ENCODE data around the gene PPP2R5C.
"Not testable (repeated sequence)": the region's sequence is repeated elsewhere in the genome, so short reads cannot be mapped to it uniquely, and the experiment has no call there.

PPP2R5C gene

DNA sequence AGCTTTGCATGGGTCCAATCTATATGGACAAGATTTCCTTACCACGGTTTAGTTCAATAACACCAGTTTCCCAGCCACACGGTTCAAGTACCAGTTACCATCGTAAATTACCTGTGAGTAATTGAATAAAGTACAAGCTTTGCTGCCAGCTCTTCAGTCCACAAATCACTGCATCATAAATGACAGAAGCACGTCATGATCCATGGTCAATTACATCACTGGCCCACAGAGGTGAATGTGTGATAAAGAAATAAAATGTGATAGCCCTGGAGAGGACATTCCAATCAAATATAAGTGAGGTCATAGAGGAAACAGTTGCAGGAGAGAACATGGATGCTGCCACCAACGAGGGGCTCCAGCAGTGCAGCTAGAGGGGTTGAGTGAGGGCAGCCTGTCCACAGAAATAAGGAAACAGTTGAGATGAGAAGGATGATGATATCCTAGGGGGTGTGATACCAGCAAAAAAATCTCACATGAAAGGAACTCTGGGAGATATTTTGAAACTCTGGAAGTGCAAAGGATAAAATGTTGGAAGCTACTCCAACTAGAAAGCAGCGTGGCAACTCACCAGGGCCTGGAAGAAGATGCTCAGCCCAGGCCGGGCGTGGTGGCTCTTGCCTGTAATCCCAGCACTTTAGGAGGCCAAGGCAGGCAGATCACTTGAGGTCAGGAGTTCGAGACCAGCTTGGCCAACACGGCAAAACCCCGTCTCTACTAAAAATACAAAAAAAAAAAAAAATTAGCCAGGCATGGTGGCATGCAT is 197.1 kb downstream of the PPP2R5C start:
- DNase-seq: no peak

DNA sequence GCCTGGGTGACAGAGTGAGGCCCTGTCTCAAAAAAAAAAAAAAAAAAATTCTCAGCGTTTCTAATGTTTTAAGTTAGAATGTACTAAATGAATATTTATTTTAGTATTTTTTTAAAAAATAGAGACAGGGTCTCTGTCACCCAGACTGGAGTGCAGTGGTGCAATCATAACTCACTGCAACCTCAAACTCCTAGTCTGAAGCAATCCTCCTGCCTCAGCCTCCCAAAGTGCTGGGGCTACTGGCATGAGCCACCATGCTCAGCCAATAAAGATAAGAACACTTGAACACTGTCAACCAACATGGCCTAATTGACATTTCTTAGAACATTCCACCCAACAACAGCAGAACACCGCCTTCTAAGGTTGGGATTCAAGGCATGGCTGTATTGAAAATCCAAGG is 197.8 kb downstream of the PPP2R5C start:
- no peak for DNase-seq

DNA sequence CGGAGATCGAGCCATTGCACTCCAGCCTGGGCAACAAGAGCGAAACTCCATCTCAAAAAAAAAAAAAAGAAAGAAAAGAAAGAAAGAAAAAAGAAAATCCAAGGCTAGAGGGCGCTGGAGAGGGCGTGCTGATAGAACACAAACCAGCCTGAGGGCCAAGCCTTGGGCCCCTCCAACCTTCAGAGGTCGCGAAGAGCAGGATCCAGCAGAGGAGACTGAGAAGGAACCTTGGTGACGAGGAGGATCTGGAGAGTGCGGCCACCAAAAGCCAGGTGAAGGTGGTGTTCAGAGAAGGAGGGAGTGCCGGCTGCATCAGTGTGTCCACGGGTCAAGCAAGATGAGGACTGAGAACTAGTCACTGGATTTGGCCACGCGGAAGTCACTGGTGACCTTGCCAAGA is 198.7 kb downstream of the PPP2R5C start:
- no peak for DNase-seq

DNA sequence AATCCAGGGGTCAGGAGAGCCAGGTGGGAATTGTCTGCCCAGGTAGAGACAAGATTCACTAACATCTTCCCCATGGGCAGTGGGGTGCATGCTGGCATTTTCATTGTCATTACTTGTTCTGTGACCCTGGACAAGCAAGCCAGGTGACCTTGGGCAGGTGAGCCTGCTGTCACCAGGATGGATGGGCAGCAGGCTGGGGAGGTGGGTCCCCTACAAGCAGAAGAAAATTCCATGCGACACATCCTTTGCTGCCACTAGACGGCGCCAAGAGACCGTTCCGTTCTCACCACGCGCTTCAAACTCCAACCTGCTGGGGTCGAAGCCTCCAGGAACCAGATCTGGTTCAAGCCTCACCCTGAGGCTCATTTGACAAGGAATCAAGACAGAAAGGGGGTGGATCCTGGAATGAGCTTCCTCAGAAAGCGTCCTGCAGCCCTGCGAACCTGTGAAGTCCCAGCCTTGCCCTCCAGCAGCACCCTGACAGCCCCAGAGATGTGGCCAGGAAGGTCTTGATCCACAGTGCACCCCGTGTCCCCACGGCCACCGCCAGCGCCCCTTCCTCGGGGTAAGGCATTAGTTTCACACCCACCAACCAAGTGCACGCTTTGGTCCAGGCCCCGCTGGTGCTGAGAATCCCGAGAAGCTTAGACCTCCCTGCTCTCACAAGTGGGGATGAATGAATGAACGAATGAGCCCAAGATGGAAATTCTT is 199.7 kb downstream of the PPP2R5C start:
- peak; percentile 81 for DNase-seq

DNA sequence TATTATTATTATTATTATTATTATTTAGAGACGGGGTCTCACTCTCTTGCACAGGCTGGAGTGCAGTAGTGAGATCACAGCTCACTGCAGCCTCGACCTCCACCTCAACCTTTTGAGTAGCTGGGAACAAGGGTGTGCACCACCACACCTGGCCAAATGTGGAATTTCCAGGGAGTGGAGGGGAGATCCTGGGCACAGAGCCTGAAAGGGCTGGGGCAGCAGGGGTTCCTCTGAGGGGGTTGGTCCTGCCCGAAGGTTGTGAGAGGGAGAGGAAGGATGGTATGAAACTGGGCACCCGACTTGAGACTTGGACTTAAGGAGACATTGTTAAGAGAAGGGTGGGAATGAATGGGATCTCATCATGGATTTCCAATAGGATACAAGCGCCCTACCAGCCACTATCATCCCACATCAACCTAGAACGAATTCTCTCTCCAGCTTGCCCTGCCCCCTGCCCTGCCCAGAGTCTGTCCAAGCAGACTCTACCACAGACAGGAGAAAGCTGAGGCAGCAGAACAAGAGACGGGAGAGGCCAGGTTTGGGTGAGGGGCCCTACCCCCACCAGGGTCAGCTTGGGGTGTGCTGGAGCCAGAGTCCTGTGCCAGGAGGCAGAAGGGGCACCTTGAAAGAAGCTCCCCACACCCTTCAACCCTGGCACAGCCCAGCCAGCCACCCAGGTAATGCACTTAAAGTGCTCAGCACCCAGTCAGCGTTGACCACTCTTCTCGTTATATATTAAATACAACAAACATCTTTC is 200.4 kb downstream of the PPP2R5C start:
- DNase-seq: no peak

DNA sequence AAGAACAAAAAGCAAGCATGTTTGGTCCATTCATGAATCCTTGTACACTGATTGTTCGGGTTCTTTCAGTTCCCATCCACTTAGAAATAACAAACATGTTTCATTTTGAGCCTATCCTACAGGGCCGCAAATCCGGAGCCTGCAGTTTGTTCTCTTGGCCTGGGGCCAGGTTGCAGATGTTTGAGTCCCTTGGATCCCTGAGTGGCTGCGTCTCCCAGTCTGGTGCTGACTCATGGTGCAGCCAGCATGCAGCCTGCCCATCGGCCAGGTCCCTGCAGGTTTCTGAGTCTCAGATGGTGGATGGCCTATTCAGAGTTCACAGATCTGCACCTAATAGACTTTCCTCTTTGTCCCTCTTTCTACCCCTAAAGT is 201.0 kb downstream of the PPP2R5C start:
- no peak for DNase-seq

DNA sequence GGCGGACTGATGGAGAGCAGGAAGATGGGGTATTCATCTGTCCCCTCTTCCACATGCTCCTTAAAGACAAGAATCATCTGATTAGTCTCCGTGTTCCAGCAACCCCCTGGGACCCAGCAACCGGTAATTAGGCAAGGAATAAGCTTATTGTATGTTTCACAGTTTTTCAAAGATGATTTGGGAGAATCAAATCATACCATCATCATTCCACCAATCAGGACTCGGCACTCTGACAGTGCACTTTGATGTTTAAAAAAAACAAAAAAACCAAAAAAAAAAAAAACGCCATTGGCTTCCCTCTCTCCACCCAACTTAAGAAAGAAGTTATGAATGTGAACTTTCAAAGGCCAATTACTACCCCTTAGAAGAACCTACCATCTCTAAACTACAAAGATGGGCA is 201.5 kb downstream of the PPP2R5C start:
- no peak for DNase-seq

DNA sequence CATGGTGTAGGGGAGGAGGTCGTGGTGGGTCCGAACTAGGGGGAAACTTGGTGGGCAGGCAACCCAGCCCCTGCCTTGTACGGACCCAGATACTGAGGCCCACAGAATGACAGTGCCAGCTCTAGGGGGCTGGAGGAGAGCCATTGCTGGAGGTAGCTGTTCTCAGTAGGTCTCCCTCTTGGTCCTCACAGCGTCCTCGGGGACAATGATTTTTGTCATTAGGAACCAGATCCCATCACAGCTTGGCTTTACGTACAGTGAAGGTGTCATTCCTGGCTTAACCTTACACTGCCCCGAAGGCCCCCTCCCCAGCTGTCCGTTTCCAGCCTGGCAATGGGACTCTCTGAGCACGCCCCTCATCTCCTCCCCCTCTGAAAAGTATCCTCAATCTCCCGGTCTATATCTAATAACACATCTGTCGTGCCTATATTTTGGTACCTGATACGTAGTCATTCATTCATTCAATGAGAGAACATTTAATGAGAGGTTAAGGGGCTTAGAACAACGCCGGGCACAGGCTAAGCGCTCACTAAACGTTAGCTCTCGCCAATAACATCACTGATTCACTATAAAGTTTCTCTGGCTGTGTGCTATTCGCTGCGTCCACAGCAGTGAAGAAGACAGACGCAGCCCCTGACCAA is 202.3 kb downstream of the PPP2R5C start:
- DNase-seq: no peak

DNA sequence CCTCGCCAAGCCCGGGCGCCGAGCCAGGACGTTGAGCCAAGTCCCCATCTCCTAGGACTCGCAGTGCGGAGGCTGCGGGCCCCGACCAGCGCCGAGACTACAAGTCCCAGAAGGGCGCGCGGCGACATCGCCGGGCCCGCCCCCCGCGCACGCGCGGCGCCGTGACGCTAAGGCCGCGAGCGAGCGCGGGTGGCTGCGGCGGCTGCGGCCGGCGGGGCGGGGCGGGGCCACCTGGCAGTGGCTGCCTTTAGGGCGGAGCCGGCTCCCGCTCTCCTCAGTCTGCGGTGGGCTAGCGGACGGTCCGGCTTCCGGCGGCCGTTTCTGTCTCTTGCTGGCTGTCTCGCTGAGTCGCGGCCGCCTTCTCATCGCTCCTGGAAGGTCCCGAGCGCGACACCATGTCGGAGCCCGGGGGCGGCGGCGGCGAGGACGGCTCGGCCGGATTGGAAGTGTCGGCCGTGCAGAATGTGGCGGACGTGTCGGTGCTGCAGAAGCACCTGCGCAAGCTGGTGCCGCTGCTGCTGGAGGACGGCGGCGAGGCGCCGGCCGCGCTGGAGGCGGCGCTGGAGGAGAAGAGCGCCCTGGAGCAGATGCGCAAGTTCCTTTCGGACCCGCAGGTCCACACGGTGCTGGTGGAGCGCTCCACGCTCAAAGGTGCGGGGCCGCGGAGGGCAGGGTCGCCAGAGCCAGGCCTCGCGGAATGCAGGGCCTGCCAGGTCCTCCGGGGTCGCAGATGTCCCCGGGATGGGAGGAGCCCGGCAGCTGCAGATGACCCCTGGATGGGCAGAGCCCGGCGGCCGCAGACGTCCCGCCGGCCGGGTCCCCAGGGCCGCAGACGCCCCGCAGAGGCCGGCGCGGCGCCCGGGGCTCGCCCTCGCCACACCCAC is 203.0 kb downstream of the PPP2R5C start, which contains the start of gene DYNC1H1:
DYNC1H1 (plus strand) TSS at position 277 of the 884 bp plus-strand sequence; CDS start at position 396, 119 bp downstream.
- peak; percentile 88 for DNase-seq

DNA sequence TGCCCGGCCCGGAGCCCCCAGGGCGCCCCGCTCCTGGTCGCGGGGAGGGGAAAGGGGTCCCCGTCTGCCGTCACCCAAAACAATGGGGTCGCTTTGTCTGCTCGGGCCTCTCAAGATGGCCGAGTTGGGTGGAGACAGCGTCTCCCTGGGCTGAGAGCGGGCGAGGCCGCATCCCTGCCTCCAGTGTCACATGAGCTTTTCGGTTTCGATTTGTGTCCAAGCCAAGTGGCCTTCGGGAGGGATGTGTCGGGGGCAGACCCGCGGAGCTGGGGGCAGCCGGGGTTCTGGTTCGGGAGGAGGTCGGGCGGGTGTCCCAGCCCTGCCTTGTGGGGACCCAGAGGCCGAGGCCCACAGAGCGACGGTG is 203.7 kb downstream of the PPP2R5C start:
- peak; percentile 44 for DNase-seq

DNA sequence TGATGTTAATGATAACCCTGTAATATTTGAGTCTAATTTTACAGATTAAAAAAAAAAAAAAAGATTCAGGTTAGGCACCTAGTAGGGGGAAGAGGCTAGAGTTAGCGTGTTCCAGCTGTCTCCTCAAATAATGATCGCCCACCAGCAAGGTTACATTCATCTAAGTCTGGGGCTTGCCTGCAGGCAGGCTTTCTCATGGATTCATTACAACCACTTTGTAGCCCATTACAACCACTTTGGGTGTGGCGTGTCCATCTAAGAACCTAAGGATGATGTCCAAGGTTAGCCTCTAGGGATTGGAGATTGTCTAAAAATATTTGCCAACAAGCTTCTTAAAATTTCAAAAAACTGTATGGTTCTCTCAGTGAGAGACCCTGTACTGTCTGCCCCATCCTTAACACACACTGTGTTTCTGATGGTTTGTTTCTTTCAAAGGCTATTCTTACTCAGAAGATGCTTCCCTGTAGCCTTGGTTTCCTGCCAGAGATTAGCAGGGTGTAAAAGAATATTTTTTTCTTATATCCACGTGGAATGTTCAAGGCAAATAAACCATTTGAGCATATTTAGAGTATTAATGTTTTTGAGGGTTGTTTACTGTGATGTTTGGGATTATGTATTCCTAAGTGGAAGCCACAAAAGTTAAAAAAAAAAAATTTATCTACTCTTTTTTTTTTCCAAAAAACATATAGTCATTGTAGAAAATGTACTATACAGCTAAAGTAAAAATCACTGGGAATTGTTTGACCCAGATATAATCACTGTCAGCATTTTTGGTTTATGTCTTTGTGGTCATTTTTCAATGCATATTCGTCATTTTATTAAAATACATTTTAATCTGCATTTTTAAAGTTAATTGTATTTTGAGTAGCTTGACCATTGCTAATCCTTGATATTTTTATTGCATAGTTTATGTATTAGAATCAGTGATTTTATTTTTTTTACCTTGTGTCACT is 204.5 kb downstream of the PPP2R5C start:
- DNase-seq: peak; percentile 36

DNA sequence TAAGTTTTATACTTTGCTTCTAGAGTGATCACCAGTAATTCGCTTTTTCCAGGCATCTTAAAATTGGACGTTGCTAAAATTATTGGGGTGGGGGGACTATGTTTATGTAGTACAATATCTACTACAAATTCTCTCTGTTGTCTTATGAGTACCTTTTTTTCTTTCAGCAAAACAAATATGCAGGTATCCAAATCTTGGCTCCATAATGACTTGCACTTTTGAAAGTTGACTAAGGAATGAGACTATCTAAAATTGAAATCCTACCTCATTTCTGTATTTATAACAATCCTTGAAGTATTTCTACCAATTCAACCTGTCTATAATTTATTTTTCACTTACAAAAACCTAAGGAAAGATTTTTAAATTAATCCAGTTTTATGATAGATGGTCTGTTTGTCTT is 205.2 kb downstream of the PPP2R5C start:
- no peak for DNase-seq

DNA sequence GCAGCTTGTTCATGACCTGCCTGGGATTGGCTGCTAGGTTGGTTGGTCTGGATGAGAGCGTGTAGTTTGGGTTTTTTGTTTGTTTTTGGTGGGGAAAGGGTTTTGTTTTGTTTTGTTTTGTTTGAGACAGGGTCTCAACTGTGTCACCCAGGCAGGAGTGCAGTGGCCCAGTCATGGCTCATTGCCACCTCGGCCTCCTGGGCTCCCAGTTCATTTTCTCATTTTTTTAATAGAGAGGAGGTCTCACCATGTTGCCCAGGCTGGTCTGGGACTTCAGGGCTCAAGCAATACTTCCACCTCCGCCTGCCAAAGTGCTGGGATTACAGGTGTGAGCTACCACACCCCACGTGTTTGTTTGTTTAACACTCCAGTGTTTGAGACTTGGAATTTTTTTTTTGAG is 206.7 kb downstream of the PPP2R5C start:
- no peak for DNase-seq

DNA sequence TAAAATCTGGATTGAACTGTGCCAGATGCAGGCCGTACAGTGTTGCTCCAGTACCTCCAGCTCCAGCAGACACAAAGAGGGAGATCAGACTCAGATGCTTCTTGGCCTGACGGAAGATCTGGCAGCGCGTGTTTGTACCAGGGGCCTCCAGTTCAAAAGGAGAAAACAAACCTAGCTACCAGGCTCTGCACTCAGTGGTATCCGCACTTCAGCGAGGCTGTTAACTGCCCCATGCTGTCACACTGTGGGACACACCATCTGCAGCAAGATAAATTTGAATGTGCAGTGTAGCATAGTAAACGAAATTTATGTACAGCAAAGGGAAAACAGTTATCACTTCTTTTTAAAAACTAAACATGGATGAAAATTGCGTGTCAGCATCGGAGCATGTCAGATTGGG is 208.0 kb downstream of the PPP2R5C start:
- no peak for DNase-seq

DNA sequence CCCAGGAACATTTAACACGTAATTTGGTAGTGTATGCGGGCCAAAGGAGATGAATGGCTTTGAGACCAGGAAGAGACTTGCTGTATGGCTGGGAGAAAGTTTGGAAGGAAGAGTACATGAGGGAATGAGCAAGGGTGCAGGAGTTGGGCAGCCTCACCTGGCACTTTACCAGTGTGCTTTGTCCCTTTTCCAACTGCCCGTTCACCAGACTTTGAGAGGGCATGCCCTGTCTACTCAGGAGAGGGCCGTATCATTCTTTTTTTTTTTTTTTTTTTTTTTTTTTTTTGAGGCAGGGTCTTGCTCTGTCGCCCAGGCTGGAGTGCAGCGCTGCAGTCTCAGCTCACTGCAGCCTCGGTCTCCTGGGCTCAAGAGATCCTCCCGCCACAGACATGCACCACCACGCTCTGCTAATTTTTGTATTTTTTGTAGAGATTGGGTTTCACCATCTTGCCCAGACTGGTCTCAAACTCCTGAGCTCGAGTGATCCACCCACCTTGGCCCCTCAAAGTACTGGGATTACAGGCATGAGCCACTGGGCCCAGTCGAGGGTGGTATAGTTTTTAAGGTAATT is 209.4 kb downstream of the PPP2R5C start:
- DNase-seq: no peak

DNA sequence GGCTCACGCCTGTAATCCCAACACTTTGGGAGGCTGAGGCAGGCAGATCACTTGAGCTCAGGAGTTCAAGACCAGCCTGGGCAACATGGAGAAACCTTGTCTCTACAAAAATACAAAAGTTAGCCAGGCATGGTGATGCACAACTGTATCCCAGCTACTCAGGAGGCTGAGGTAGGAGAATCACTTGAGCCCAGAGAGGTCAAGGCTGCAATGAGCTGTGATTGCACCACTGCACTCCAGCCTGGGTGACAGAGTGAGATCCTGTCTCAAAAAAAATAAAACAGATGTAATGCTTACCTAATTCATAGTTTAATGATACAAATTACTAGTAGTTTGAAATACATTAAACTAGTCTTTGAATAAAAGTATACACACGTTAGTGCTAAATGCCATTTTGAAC is 209.9 kb downstream of the PPP2R5C start:
- not testable (repeated sequence) for DNase-seq

DNA sequence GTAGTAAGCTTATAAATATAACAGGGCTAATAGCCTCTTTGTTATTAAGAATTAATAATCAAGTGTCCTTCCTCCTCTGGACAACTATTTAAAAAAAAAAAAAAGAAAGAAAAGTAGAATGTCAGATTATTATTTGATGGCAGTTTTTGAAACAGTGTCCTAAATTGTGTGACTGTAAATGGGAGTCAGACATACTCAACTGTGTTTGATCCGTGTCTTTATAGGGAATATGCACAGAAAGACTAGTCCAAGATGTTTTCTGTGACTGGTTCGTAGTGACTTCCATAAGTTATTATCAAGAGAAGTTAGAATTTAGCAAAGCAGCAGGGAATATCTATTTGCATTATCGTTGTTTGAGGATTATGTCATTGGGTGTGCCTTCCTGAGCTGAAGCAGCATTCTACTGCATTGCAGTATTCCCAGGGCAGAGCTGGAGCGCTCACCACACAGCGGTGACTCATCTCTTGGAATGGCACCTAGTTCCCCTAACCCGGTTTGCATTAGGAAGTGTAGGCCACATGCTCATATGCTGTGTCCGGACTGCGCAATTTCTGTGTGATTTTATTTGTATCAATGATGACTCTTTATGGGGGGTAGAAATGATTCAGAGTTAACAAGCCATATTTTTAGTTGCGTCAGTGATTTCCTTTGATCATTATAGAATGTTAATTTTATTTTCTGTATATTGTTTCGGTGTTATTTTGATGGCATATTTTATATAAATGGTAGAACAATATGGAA is 210.8 kb downstream of the PPP2R5C start:
- no peak for DNase-seq

DNA sequence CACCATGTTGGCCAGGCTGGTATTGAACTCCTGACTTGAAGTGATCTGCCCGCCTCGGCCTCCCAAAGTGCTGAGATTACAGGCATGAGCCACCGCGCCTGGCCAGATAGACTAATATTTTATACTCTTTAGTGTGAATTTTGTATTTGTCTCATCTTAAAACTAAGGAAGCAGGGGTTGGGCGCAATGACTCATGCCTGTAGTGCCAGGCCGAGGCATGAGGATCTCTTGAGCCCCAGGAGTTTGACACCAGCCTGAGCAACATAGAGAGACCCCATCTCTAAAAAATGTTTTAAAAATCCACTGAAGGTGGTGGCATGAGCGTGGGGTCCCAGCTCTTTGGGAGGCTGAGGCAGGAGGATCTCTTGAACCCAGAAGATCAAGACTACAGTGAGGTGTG is 211.8 kb downstream of the PPP2R5C start:
- no peak for DNase-seq

DNA sequence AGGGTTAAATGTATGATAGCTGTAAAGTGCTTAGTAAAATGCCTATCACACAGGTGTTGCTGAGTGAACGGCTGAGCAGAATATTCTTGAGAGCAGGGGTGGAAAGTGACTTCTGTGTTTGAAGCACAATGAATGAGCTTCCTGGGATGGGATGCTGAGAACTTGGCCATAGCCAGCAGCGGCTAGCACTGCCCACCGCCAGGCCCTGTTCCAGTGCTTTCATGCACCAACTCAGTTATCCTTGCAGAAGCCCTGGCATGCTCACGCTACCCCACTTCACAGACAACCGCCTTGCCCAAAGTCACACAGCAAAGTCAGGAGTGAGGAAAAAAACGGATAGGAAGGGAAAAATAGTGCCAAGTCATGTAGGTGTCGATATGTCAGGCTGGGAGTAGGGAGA is 213.7 kb downstream of the PPP2R5C start:
- DNase-seq: no peak
